Motor neuron (in vitro differentiated cells): Measurements from ENCODE around the gene PKD1. TPM values are rescaled to one million over a fixed set of nuclear protein-coding genes. Genes with fewer than 3 reads are reported as not detected.
"Not testable (repeated sequence)": the region's sequence is repeated elsewhere in the genome, so short reads cannot be mapped to it uniquely, and the experiment has no call there.

Experiments used
- ATAC-seq, 8 experiments: fragments of 200-7000 bp; cut with Tn5 transposase; replicated peaks in 6 of 8; 2 replicates each; pipeline ENCODE4 v1.8.0; 2021; ENCODE audit warnings: mild to moderate bottlenecking in 8 of 8, moderate library complexity in 8 of 8
- H3K27ac ChIP-seq, 2 donors: fragments of 250-450 bp; sonication (Bioruptor Pico); 2 replicates each; pipeline ENCODE4 v1.9.0; 2021; ENCODE audit warnings: antibody characterized with exemption in 2 of 2, mild to moderate bottlenecking in 2 of 2, moderate library complexity in 1 of 2
- H3K4me1 ChIP-seq, 2 donors: fragments of 250-450 bp; sonication (Bioruptor Pico); replicated peaks in 1 of 2; 2 replicates each; pipeline ENCODE4 v1.6.1; 2021; ENCODE audit warnings: antibody characterized with exemption in 2 of 2, mild to moderate bottlenecking in 2 of 2, moderate library complexity in 1 of 2
- H3K4me3 ChIP-seq, 5 donors: fragments of 250-450 bp; sonication (Bioruptor Pico); 2 replicates each; pipeline ENCODE4 v1.9.0; 2021; ENCODE audit warnings: antibody characterized with exemption in 5 of 5, mild to moderate bottlenecking in 5 of 5, moderate library complexity in 4 of 5
- WGBS, 10 experiments: fragments of 450-650 bp; shearing (Covaris generic); methylation state at CpG; one replicate each; pipeline ENCODE4 v1.0.0; 2022; 5-methylcytosine and 5-hydroxymethylcytosine counted together
- in situ Hi-C, 9 experiments: fragments of 400-800 bp; cut with MboI; loops; one replicate each; pipeline ENCODE4 v1.15.0; 2021; ENCODE audit warnings: low sequenced_read_pairs in 9 of 9, low pct_unique_long_range_greater_than_20kb in 2 of 9; ENCODE audit not compliant: unreplicated experiment in 9 of 9
- total RNA-seq, 8 experiments: library from RNA; unstranded; fragments of 300-600 nt; gene quantifications; 2 replicates each; pipeline versions ENCODE4 v1.2.3 to v1.2.4, GENCODE V29; 2022

Gene PKD1
- total RNA-seq, 8 experiments from 2014 or later = 27.9 to 123 (median 58.3) TPM

DNA sequence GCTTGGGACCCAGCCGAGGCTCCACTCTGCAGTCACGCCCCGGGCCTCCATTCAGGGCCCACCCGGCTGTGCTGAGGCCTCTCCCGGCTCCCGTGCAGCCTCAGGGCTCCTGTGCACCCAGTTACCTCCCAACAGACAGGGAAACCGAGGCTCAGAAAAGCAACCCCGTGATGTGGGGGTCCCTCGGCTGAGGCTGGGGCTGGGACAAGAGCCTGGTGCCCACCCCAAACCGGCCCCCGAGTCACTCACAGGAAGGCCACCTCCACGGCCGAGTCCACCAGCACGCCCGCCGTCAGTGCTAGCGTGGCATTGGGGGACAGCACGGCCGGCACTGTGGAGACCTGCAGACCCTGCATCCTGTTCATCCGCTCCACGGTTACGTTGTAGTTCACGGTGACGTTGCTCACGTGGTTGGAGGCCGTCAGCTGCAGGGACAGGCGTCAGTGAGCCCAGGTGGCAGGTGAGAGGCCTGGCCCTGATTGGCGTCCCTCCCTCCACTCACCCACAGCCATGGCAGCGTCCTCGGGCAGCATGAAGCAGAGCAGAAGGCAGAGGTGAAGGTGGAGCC, 23.1 kb downstream of the PKD1 start:
- in situ Hi-C loops, H3K27ac ChIP-seq, ATAC-seq, H3K4me1 ChIP-seq, H3K4me3 ChIP-seq: not testable (repeated sequence)
- 90% methylated on average over 6 of the region's 30 CpGs; no CpG with 5 or more reads in 9 of the 10 experiments for WGBS, 10 experiments

DNA sequence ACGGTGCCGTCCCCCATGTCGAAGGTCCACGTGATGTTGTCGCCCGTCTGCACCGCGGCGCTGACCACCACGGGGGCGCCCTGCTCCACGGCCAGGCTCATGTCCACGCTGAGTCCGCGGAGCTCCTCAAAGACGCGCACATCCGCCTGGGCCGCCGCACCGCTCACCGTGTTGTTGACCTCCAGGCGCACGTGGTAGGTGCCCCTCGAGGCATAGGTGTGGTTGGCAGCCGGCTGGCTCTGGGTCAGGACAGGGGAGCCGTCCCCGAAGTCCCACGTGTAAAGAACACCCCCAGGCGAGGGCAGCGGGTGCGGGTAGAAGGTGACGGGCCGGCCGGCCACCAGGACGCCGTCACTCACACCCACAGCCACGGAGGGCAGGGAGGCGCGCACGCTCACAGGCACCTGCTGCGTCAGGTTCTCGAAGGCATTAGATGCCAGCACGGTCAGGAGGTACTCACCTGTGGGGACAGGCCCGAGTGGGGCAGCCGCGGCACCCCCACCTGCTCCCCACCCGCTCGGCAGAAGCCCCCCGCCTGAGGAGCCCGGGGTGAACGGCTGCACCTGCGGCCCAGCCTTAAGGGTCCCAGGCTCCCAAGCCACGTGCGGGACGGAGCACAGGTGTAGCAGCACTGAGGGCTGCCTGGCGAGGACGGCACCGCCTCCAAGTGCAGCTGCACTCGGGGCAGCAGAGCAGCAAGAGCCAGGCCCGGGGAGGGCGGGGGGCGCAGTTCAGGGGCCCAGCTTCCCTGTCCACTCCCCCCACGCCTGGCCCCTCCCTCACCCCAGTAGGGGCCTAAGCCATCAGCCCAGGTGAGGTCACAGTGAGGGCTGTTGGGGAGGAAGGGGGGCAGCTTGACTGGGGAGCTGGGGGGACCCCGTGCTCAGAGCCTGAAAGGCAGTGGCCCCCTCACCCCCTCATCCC, 24.0 kb downstream of the PKD1 start:
- H3K4me3 ChIP-seq = not testable (repeated sequence)

DNA sequence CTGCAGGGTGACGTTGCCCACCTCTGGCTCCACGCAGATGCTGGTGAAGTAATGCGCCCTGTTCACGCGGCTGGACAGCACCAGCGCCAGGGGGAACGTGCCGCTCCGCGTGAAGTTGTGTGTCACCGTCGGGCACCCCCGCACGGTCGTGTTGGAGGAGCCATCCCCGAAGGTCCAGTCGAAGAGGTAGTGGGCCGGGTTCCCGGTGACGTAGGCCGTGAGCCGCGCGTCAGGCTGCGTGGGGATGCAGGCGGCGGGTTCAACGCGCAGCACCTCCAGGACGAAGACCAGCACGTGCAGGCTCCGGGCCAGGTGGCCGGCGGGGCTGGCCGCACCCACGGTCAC, 24.7 kb downstream of the PKD1 start:
- in situ Hi-C loops, H3K4me1 ChIP-seq, H3K4me3 ChIP-seq, H3K27ac ChIP-seq: not testable (repeated sequence)
- 90 to 100% methylated on average over 2 to 8 of the region's 36 CpGs; no CpG with 5 or more reads in 8 of the 10 experiments for WGBS, 10 experiments
- ATAC-seq = peak in 4 of 8 experiments; percentile 9 to 27 (median 20)

More for the DNA sequence above, 24.0 kb downstream of the PKD1 start:
- ATAC-seq = peak in 4 of 8 experiments; percentile 22 to 34 (median 31)
- H3K27ac ChIP-seq, H3K4me1 ChIP-seq, in situ Hi-C loops: not testable (repeated sequence)
- WGBS, 10 experiments = 93 to 100% (median 96%) methylated on average over 1 to 16 of the region's 65 CpGs; no CpG with 5 or more reads in 7 of the 10 experiments

DNA sequence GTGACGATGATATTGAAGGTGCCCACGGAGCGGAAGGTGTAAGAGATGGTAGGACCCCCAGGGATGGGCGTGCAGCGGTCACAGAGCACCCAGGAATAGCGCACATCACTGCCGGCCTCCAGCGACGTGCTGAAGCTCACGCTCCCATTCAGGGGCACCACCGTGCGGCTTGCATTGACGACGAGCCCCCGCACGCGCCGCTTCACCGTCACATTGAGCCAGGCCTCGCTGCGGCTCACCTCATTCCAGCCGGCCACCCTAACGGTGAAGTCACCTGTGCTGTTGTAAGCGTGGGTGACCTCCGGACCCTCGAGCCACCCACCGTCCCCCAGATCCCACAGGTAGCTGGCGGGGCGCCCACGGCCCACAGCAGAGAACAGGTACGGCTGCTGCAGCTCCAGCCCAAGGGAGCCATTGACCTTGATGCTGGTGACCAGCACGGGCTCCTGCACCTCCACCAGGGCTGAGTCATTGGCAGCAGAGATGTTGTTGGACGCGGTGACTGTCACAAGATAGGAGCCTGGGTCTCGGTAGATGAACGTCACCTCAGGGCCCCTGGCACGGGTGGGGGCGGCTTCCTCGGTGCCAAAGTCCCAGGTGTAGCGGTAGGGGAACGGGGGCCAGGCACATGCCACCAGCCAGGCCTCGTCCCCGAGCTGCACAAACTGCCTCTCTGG, 25.2 kb downstream of the PKD1 start:
- peak in 4 of 8 experiments; percentile 21 to 33 (median 23) for ATAC-seq
- WGBS, 10 experiments = 80% methylated on average over 2 of the region's 43 CpGs; no CpG with 5 or more reads in 9 of the 10 experiments
- H3K27ac ChIP-seq, H3K4me1 ChIP-seq, in situ Hi-C loops, H3K4me3 ChIP-seq: not testable (repeated sequence)

DNA sequence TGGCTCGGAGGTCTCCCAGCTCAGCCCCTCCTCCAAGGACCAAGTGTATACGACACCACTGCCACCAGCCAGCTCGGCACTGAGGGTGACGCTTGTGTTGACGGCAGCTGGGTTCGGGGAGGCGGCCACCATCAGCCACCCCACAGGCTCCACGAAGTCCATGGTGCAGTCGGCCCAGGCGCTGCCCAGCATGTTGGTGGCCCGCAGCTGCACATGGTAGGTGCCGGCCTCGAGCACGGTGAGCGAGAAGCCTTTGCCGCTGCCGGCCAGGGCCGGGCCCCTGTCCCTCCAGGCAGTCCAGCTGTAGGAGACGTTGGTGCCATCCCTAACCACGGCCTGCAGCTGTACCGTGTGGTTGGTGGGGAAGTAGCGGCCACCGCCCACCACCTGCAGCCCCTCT, 25.8 kb downstream of the PKD1 start:
- H3K4me1 ChIP-seq, H3K4me3 ChIP-seq, H3K27ac ChIP-seq, in situ Hi-C loops: not testable (repeated sequence)
- peak in 5 of 8 experiments; percentile 17 to 34 (median 29) for ATAC-seq
- WGBS, 10 experiments = 94% methylated on average over 7 of the region's 23 CpGs; no CpG with 5 or more reads in 9 of the 10 experiments

- H3K4me1 ChIP-seq, H3K4me3 ChIP-seq, H3K27ac ChIP-seq, in situ Hi-C loops: not testable (repeated sequence)
- peak in 1 of 8 experiments; percentile 4 for ATAC-seq
- 90% methylated on average over 2 of the region's 25 CpGs; no CpG with 5 or more reads in 9 of the 10 experiments for WGBS, 10 experiments
Observed at GRCh38 chr16:2109271-2109580, 26.5 kb downstream of the PKD1 start.

GRCh38 chr16:2108446-2109270, 27.0 kb downstream of the PKD1 start:
- in situ Hi-C loops = not testable (repeated sequence)

GRCh38 chr16:2107791-2108125, 27.9 kb downstream of the PKD1 start:
- ATAC-seq = peak in 1 of 8 experiments; percentile 2
- in situ Hi-C loops, H3K27ac ChIP-seq, H3K4me1 ChIP-seq, H3K4me3 ChIP-seq: not testable (repeated sequence)
- WGBS, 10 experiments = no CpG with 5 or more reads among the region's 23 CpGs

More at GRCh38 chr16:2108446-2109270, 27.0 kb downstream of the PKD1 start:
- ATAC-seq = peak in 4 of 8 experiments; percentile 8 to 12 (median 10)
- H3K4me1 ChIP-seq, H3K4me3 ChIP-seq, H3K27ac ChIP-seq: not testable (repeated sequence)
- WGBS, 10 experiments = 80 to 100% (median 100%) methylated on average over 2 to 6 of the region's 73 CpGs; no CpG with 5 or more reads in 7 of the 10 experiments

DNA sequence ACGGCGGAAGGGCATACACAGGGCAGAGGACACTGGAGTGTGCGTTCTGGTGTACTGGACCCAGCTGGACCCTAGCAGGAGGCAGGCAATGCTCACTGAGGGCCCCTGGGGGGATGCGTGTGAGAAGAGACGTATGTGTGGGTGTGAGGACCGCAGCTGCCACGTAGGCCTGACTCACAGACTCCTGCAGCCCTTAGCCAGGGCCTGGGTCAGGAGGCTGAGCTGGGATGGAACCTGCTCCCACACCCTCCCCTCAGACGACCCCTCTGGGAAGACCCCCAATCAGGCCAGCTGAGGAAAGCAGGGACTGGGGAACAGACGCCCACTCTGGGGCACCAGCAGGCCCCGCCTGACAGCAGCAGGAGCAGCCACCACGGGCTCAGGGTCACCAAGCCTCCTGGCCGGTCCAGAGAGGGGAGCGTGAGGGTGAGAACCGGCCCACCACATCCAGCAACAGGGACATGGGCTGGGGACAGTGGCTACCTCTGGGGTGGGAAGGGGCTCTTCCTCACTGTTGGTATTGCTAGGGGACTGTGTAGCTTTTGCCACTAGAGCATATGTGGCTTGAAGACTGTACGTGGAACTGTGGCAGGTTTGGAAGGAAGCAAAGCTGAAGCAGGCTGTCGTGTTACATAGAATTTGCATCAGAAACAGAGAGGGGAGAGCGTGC, 28.4 kb downstream of the PKD1 start:
- ATAC-seq, H3K4me3 ChIP-seq, H3K27ac ChIP-seq, H3K4me1 ChIP-seq, in situ Hi-C loops: not testable (repeated sequence)
- WGBS, 10 experiments = 90% methylated on average over 2 of the region's 17 CpGs; no CpG with 5 or more reads in 9 of the 10 experiments

GRCh38 chr16:2106211-2106610, 29.5 kb downstream of the PKD1 start:
- H3K27ac ChIP-seq, H3K4me3 ChIP-seq, ATAC-seq, in situ Hi-C loops, H3K4me1 ChIP-seq: not testable (repeated sequence)
- no CpG with 5 or more reads among the region's 38 CpGs for WGBS, 10 experiments

DNA sequence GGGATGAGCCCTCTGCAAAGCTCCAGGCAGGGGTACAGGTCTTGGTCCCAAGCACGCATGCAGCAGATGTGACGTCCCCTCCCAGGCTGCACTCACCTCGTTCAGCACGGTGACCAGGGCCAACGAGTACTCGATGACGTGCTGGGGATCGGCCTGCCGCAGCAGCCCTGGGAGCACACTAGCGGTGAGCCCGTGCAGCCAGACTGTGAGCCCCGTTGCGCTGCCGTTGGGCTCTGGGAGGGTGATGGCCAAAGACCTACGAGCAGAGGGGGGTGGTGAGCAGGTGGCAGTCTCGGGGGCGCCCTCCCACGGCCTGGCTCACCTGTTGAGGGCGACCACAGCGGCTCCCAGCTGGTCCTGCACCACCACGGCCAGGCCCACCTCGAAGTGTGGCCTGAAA, 29.9 kb downstream of the PKD1 start:
- H3K4me3 ChIP-seq, H3K27ac ChIP-seq, H3K4me1 ChIP-seq, in situ Hi-C loops, ATAC-seq: not testable (repeated sequence)
- WGBS, 10 experiments = 80% methylated on average over 1 of the region's 22 CpGs; no CpG with 5 or more reads in 9 of the 10 experiments

GRCh38 chr16:2105291-2105690, 30.4 kb downstream of the PKD1 start:
- no CpG with 5 or more reads among the region's 21 CpGs for WGBS, 10 experiments
- ATAC-seq, H3K27ac ChIP-seq, H3K4me1 ChIP-seq, H3K4me3 ChIP-seq, in situ Hi-C loops: not testable (repeated sequence)
